PC-3 (cell line): ENCODE results near the gene WBP4. TPM values are rescaled to one million over a fixed set of nuclear protein-coding genes. Genes with fewer than 3 reads are reported as not detected.
A peak's percentile ranks its signal among the peaks of the same experiment; 100 is the strongest.

Source experiments
- ATAC-seq: fragments of 200-7000 bp; cut with Tn5 transposase; 2 replicates; pipeline ENCODE4 v1.9.1; 2020; ENCODE audit warnings: mild to moderate bottlenecking, moderate library complexity
- BruUV-seq: library from RNA; stranded (reverse); fragments of 400-500 nt; replicated peaks from 2 replicates; lab custom pipeline; 2021; lab: Mats Ljungman, UMichigan
- CTCF ChIA-PET: fragments of 300-600 bp; sonication (Branson Sonifier 250); formaldehyde crosslinking; loops from one replicate; lab custom pipeline; 2022; ENCODE audit warnings: antibody characterized with exemption; lab: Charles Lee
- POLR2A ChIA-PET: fragments of 300-600 bp; sonication (Branson Sonifier 250); formaldehyde crosslinking; loops from one replicate; lab custom pipeline; 2022; ENCODE audit warnings: antibody characterized with exemption; ENCODE audit not compliant: unreplicated experiment; lab: Charles Lee
- DNase-seq: peaks from one replicate; pipeline ENCODE4 v3.0.0-alpha.2; 2015
- H2AFZ ChIP-seq: fragments of 300-600 bp; sonication (generic); 2 replicates; pipeline ENCODE4 v1.6.0; 2016; ENCODE audit warnings: antibody characterized with exemption, low read length
- H3F3A ChIP-seq: fragments of 300-600 bp; sonication (generic); one replicate; pipeline ENCODE4 v1.6.0; 2017; ENCODE audit warnings: antibody characterized with exemption, low read length, control low read depth, mild to moderate bottlenecking; ENCODE audit not compliant: unreplicated experiment
- H3K27ac ChIP-seq: fragments of 300-600 bp; sonication (generic); 2 replicates; pipeline ENCODE4 v1.5.1; 2016; ENCODE audit warnings: mild to moderate bottlenecking, low read length
- H3K27me3 ChIP-seq: fragments of 300-600 bp; sonication (generic); 2 replicates; pipeline ENCODE4 v1.6.1; 2016; ENCODE audit warnings: low read length, mixed read lengths
- H3K36me3 ChIP-seq: fragments of 300-600 bp; sonication (generic); 2 replicates; pipeline ENCODE4 v1.6.1; 2016; ENCODE audit warnings: low read depth, mixed run types, low read length, mixed read lengths
- H3K4me1 ChIP-seq: fragments of 300-600 bp; sonication (generic); 2 replicates; pipeline ENCODE4 v1.5.1; 2016; ENCODE audit warnings: low read length; ENCODE audit not compliant: insufficient read depth
- H3K4me2 ChIP-seq: fragments of 300-600 bp; sonication (generic); 2 replicates; pipeline ENCODE4 v1.6.0; 2016; ENCODE audit warnings: low read length
- H3K4me3 ChIP-seq: fragments of 300-600 bp; sonication (generic); 2 replicates; pipeline ENCODE4 v1.5.1; 2016; ENCODE audit warnings: mild to moderate bottlenecking, low read length, mixed read lengths
- H3K79me2 ChIP-seq: fragments of 300-600 bp; sonication (generic); 2 replicates; pipeline ENCODE4 v1.6.1; 2017; ENCODE audit warnings: low read length, mixed read lengths
- H3K9ac ChIP-seq: fragments of 300-600 bp; sonication (generic); 2 replicates; pipeline ENCODE4 v1.6.0; 2016; ENCODE audit warnings: mild to moderate bottlenecking, low read length
- H3K9me2 ChIP-seq: fragments of 300-600 bp; sonication (generic); replicated peaks from 2 replicates; pipeline ENCODE4 v1.6.1; 2016; ENCODE audit warnings: mixed run types, low read length, mixed read lengths
- H3K9me3 ChIP-seq: fragments of 300-600 bp; sonication (generic); 2 replicates; pipeline ENCODE4 v1.6.1; 2016; ENCODE audit warnings: low read length, mixed read lengths
- H4K20me1 ChIP-seq: fragments of 300-600 bp; sonication (generic); 2 replicates; pipeline ENCODE4 v1.6.1; 2016; ENCODE audit warnings: low read length, mixed read lengths
- CTCF ChIP-seq: fragments of 300-600 bp; sonication (generic); conservative IDR thresholded peaks from 2 replicates; pipeline ENCODE4 v1.5.1; 2017; ENCODE audit warnings: antibody characterized with exemption, low read depth, mild to moderate bottlenecking, low read length
- EZH2 ChIP-seq: fragments of 300-600 bp; sonication (generic); IDR thresholded peaks from one replicate; pipeline ENCODE4 v1.6.1; 2017; ENCODE audit warnings: antibody characterized with exemption, mild to moderate bottlenecking, low read length; ENCODE audit not compliant: unreplicated experiment
- EZH2phosphoT487 ChIP-seq: fragments of 300-600 bp; sonication (generic); IDR thresholded peaks from 2 replicates; pipeline ENCODE4 v1.6.1; 2018; ENCODE audit warnings: mild to moderate bottlenecking, antibody characterized with exemption, low read length, borderline replicate concordance
- intact Hi-C: fragments of 100-400 bp; cut with micrococcal nuclease; formaldehyde crosslinking; loops from 2 replicates; pipeline ENCODE4 v1.9.0; 2023
- total RNA-seq: library from RNA; depleted of rRNA; stranded (reverse); fragments of >200 nt; gene quantifications from 2 replicates; pipeline ENCODE4 v1.2.3, GENCODE V29; 2014

The WBP4 gene
- total RNA-seq, 1 experiment from 2014 or later: 7.3 TPM

GRCh38 chr13:41061914-41062837 is 867 bp downstream of the WBP4 start:
- Histone ChIP-seq H3K79me2 (peaks cover 59% of the 10 kb centered on the region), H3K4me3 (peak overlapping the region; percentile 82), H3K27ac (peak overlapping the region; percentile 90), H2AFZ (peak overlapping the region; percentile 95; the same call in 1 of the 2 replicates), H3K9me2 (no peaks in the 10 kb centered on the region), H3F3A (no peaks in the 10 kb centered on the region), H3K9ac (peak overlapping the region; percentile 93), H3K4me1 (peaks cover 40% of the 10 kb centered on the region), H4K20me1 (peaks cover 12% of the 10 kb centered on the region), H3K36me3 (peaks cover 10% of the 10 kb centered on the region), H3K27me3 (no peaks in the 10 kb centered on the region), H3K9me3 (no peaks in the 10 kb centered on the region), H3K4me2 (peak overlapping the region; percentile 98)
- peak; percentile 44 for DNase-seq
- POLR2A ChIA-PET: no interaction called here
- TF ChIP-seq CTCF (no peak), EZH2phosphoT487 (no peak), EZH2 (no peak)
- peak; percentile 6 for ATAC-seq
- intact Hi-C loops: loop anchor here (2.0 to 10.0 kb wide), 5 partner anchors 75 to 287 kb away; partner anchors contain the start of genes MRPS31 and NAA16
- CTCF ChIA-PET: no interaction called here
- TSS peak; percentile 47 for BruUV-seq

GRCh38 chr13:41064493-41064892 is 3.2 kb downstream of the WBP4 start:
- no TSS peak for BruUV-seq
- Histone ChIP-seq H3K4me1 (peaks cover 30% of the 10 kb centered on the region), H3K9me3 (no peaks in the 10 kb centered on the region), H3K27ac (peak overlapping the region; percentile 21; the same call in 1 of the 2 replicates), H3K4me2 (peak overlapping the region; percentile 98), H3K79me2 (peaks cover 36% of the 10 kb centered on the region), H4K20me1 (peaks cover 12% of the 10 kb centered on the region), H3K27me3 (no peaks in the 10 kb centered on the region), H3K36me3 (peaks cover 21% of the 10 kb centered on the region), H2AFZ (no peak overlapping the region), H3K9me2 (no peaks in the 10 kb centered on the region), H3K4me3 (peak overlapping the region; percentile 82; the same call in 1 of the 2 replicates), H3F3A (no peaks in the 10 kb centered on the region), H3K9ac (no peak overlapping the region)
- peak; percentile 68 for DNase-seq
- intact Hi-C loops: loop anchor here (1.0 to 10.0 kb wide), 6 partner anchors 73 to 290 kb away; partner anchors contain the start of genes MRPS31 and NAA16
- ChIA-PET POLR2A (no interaction called here), CTCF (no interaction called here)
- TF ChIP-seq EZH2: no peak
- no peak for TF ChIP-seq CTCF
- no peak for TF ChIP-seq EZH2phosphoT487
- ATAC-seq: peak; percentile 8
